HCT116 (cell line): Measurements from ENCODE around the gene RUNX1. TPM values are rescaled to one million over a fixed set of nuclear protein-coding genes. Genes with fewer than 3 reads are reported as not detected.

ENCODE experiments used
- ATAC-seq: fragments of 200-7000 bp; cut with Tn5 transposase; 2 replicates; pipeline ENCODE4 v1.9.1; 2020; ENCODE audit warnings: mild to moderate bottlenecking, moderate library complexity
- BruUV-seq: library from RNA; stranded (reverse); fragments of 400-500 nt; replicated peaks from 2 replicates; lab custom pipeline; 2021; lab: Mats Ljungman, UMichigan
- CTCF ChIA-PET: fragments of 300-600 bp; sonication (Branson Sonifier 250); formaldehyde crosslinking; loops from one replicate; lab custom pipeline; 2021; ENCODE audit warnings: antibody characterized with exemption; lab: Charles Lee
- POLR2A ChIA-PET: fragments of 300-600, 350-600 bp; sonication (Branson Sonifier 250); formaldehyde crosslinking; loops from one replicate; lab custom pipeline; 2021; ENCODE audit warnings: antibody characterized with exemption; lab: Charles Lee
- RAD21 ChIA-PET, 2 experiments: fragments of 300-600 bp; sonication (Branson Sonifier 250); formaldehyde crosslinking; loops; one replicate each; lab custom pipeline; 2023; ENCODE audit warnings: low total read pairs in 2 of 2; ENCODE audit not compliant: uncharacterized antibody in 2 of 2, unreplicated experiment in 2 of 2, low non-redundant PET in 1 of 2; lab: Charles Lee
- DNase-seq: peaks from one replicate; pipeline ENCODE4 v3.0.0-alpha.2; 2010; ENCODE audit warnings: low read depth, low spot score
- H2AFZ ChIP-seq: fragments of 200-600 bp; shearing (Covaris generic), sonication (generic); 2 replicates; pipeline ENCODE4 v1.6.1; 2017; ENCODE audit warnings: low read depth, mixed run types, mixed read lengths, antibody characterized with exemption, low read length; ENCODE audit not compliant: poor library complexity, severe bottlenecking
- H3K27ac ChIP-seq: 2 replicates; pipeline ENCODE4 v1.5.1; 2012; ENCODE audit warnings: low read depth, low read length
- H3K27me3 ChIP-seq: fragments of 200-600 bp; sonication (generic); 2 replicates; pipeline ENCODE4 v1.6.1; 2016; ENCODE audit warnings: mixed run types, low read length, mixed read lengths; ENCODE audit not compliant: insufficient read depth
- H3K36me3 ChIP-seq, 2 experiments: fragments of 200-500 bp in 1 of 2; fragments of 200-600 bp in 1 of 2; sonication (Bioruptor generic) in 1 of 2; sonication (generic) in 1 of 2; 2 replicates each; pipeline versions ENCODE4 v1.5.1 to v1.6.1; 2014 to 2016; ENCODE audit warnings: low read length in 2 of 2, inconsistent platforms in 1 of 2, mixed read lengths in 1 of 2, mixed run types in 1 of 2; ENCODE audit not compliant: insufficient read depth in 2 of 2, control insufficient read depth in 1 of 2
- H3K4me1 ChIP-seq, 2 experiments: fragments of 200-600 bp in 1 of 2; sonication (generic) in 1 of 2; 2 replicates each; pipeline versions ENCODE4 v1.5.1 to v1.6.1; 2012 to 2017; ENCODE audit warnings: low read length in 2 of 2, inconsistent platforms in 1 of 2, mild to moderate bottlenecking in 1 of 2, mixed read lengths in 1 of 2, mixed run types in 1 of 2, moderate library complexity in 1 of 2; ENCODE audit not compliant: insufficient read depth in 2 of 2, control insufficient read depth in 1 of 2
- H3K4me2 ChIP-seq: fragments of 200-600 bp; sonication (generic); 2 replicates; pipeline ENCODE4 v1.6.1; 2017; ENCODE audit warnings: mixed run types, low read length, mixed read lengths
- H3K4me3 ChIP-seq, 2 experiments: fragments of 200-600 bp in 1 of 2; sonication (generic) in 1 of 2; replicated peaks in 1 of 2; 2 replicates each; pipeline ENCODE4 v1.5.1; 2011 to 2016; ENCODE audit warnings: low read length in 2 of 2, control low read depth in 1 of 2, low read depth in 1 of 2, mild to moderate bottlenecking in 1 of 2, mixed read lengths in 1 of 2, mixed run types in 1 of 2
- H3K79me2 ChIP-seq: fragments of 200-600 bp; sonication (generic); 2 replicates; pipeline ENCODE4 v1.6.1; 2017; ENCODE audit warnings: mild to moderate bottlenecking, mixed run types, low read length, moderate library complexity, mixed read lengths; ENCODE audit not compliant: insufficient read depth
- H3K9ac ChIP-seq: fragments of 200-600 bp; sonication (generic); 2 replicates; pipeline ENCODE4 v1.6.1; 2016; ENCODE audit warnings: low read length, mixed read lengths
- H3K9me2 ChIP-seq: fragments of 200-600 bp; sonication (generic), shearing (Covaris generic); 2 replicates; pipeline ENCODE4 v1.6.1; 2017; ENCODE audit warnings: mixed run types, mild to moderate bottlenecking, moderate library complexity; ENCODE audit not compliant: insufficient read depth
- H3K9me3 ChIP-seq, 2 experiments: fragments of 200-500 bp in 1 of 2; fragments of 200-600 bp in 1 of 2; sonication (Bioruptor generic) in 1 of 2; sonication (generic) in 1 of 2; 2 replicates each; pipeline ENCODE4 v1.6.1; 2014 to 2017; ENCODE audit warnings: low read length in 2 of 2, mixed read lengths in 2 of 2, inconsistent platforms in 1 of 2, low read depth in 1 of 2, mild to moderate bottlenecking in 1 of 2, mixed run types in 1 of 2, moderate library complexity in 1 of 2; ENCODE audit not compliant: control insufficient read depth in 1 of 2, insufficient read depth in 1 of 2
- H4K20me1 ChIP-seq: fragments of 200-600 bp; sonication (generic), shearing (Covaris generic); 2 replicates; pipeline ENCODE4 v1.6.1; 2017; ENCODE audit warnings: mixed run types, mild to moderate bottlenecking, moderate library complexity; ENCODE audit not compliant: insufficient read depth
- CBX3 ChIP-seq: IDR thresholded peaks from 2 replicates; pipeline ENCODE4 v1.6.1; 2012; ENCODE audit warnings: low read depth
- CEBPB ChIP-seq: IDR thresholded peaks from 2 replicates; pipeline ENCODE4 v1.6.1; 2012; ENCODE audit warnings: low read depth
- EGR1 ChIP-seq: IDR thresholded peaks from 2 replicates; pipeline ENCODE4 v1.6.1; 2012; ENCODE audit warnings: low read depth
- EZH2 ChIP-seq: fragments of 200-600 bp; sonication (generic); IDR thresholded peaks from 2 replicates; pipeline ENCODE4 v1.6.1; 2017; ENCODE audit warnings: antibody characterized with exemption, mixed run types
- EZH2phosphoT487 ChIP-seq: fragments of 200-600 bp; IDR thresholded peaks from 2 replicates; pipeline ENCODE4 v1.6.1; 2018; ENCODE audit warnings: antibody characterized with exemption, borderline replicate concordance
- FOSL1 ChIP-seq: IDR thresholded peaks from 2 replicates; pipeline ENCODE4 v1.6.1; 2012; ENCODE audit warnings: low read depth
- JUND ChIP-seq: IDR thresholded peaks from 2 replicates; pipeline ENCODE4 v1.6.1; 2012
- POLR2A ChIP-seq: IDR thresholded peaks from 2 replicates; pipeline ENCODE4 v1.7.0; 2011; ENCODE audit warnings: borderline replicate concordance; ENCODE audit not compliant: insufficient read depth, insufficient read length; ENCODE audit errors: extremely low read depth
- POLR2AphosphoS5 ChIP-seq: IDR thresholded peaks from 2 replicates; pipeline ENCODE4 v1.6.1; 2011; ENCODE audit warnings: mild to moderate bottlenecking, low read depth, low read length, moderate library complexity
- RAD21 ChIP-seq: IDR thresholded peaks from 2 replicates; pipeline ENCODE4 v1.6.1; 2012; ENCODE audit warnings: low read depth, mild to moderate bottlenecking
- SIN3A ChIP-seq: IDR thresholded peaks from 2 replicates; pipeline ENCODE4 v1.6.1; 2012; ENCODE audit warnings: low read depth
- SRF ChIP-seq: IDR thresholded peaks from 2 replicates; pipeline ENCODE4 v1.6.1; 2012; ENCODE audit warnings: low read depth
- TCF7L2 ChIP-seq: IDR thresholded peaks from 2 replicates; pipeline ENCODE4 v1.7.0; 2011; ENCODE audit warnings: borderline replicate concordance, inconsistent platforms; ENCODE audit not compliant: insufficient read depth, insufficient read length; ENCODE audit errors: extremely low read depth
- ZFX ChIP-seq: fragments of 450-650 bp; IDR thresholded peaks from 2 replicates; pipeline ENCODE4 v1.6.1; 2017
- intact Hi-C: fragments of 100-400 bp; cut with micrococcal nuclease; formaldehyde crosslinking; loops from 2 replicates; pipeline ENCODE4 v1.10.0; 2022
- total RNA-seq: library from RNA; stranded (reverse); gene quantifications from one replicate; pipeline ENCODE4 v1.2.1, GENCODE V29; 2021; ENCODE audit not compliant: unreplicated experiment
- TF ChIP-seq, protein P1 (sequence below): IDR thresholded peaks from 2 replicates; pipeline ENCODE4 v1.6.1; 2011; ENCODE audit warnings: mild to moderate bottlenecking, low read length, moderate library complexity; ENCODE audit not compliant: insufficient replicate concordance; ENCODE audit errors: extremely low read depth
- TF ChIP-seq, protein P2 (sequence below): IDR thresholded peaks from 2 replicates; pipeline ENCODE4 v1.6.1; 2012
- TF ChIP-seq, protein P3 (sequence below), 3 experiments: fragments of 200-600 bp in 1 of 3; sonication (generic) in 1 of 3; IDR thresholded peaks in 2 of 3; conservative IDR thresholded peaks in 1 of 3; 2 replicates each; pipeline ENCODE4 v1.5.1; 2012 to 2017; ENCODE audit warnings: low read depth in 2 of 3, low read length in 2 of 3, antibody characterized with exemption in 1 of 3, borderline replicate concordance in 1 of 3, control low read depth in 1 of 3, mild to moderate bottlenecking in 1 of 3, mixed read lengths in 1 of 3, mixed run types in 1 of 3, moderate library complexity in 1 of 3; ENCODE audit not compliant: insufficient read depth in 1 of 3
- TF ChIP-seq, protein P4 (sequence below): IDR thresholded peaks from 2 replicates; pipeline ENCODE4 v1.6.1; 2012
- TF ChIP-seq, protein P5 (sequence below): IDR thresholded peaks from 2 replicates; pipeline ENCODE4 v1.6.1; 2012; ENCODE audit warnings: low read depth

The RUNX1 gene
- total RNA-seq, 1 experiment from 2014 or later, result 33.5 TPM

DNA sequence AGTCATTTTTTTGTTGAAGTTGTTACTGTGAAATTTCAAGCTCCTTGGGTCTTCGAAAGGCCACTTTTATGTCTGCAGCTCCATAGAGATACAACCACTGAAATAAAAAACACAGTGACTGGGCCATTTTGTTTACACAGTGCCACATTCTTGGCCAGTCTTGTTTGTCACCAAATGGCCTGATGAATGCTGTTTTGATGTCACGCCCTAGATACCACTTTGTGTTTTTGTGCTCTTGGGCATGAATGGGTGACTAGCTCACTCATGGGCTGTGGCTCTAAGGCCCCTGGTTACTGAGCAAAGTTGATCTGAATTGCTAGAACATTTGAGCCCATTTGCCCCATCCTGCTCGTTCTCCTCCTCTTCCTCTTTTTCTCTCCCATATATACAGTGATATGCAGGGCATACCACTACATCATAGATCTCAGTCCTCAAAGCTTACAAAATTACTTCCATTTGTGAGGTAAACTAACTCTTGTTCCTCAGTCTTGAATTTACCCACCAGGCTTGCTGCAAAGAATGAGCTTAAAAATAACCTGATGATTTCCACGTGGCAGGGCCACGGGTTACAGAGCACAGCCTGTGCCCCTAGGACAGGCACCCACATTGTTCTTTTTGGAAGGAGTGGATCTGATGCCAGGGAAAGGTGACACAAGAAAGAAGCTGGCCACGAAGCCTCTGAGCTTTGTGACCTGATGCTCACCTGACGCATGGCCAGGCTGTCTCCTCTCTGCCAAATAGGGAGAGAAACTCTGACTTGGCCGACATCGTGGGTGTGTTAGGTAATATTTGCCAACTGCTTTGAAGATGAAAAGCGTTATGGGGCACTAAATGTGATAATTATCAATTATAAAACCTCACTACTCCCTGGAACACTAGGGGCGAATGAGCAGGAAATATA is 92.4 kb downstream of the RUNX1 start:
- no peak for ATAC-seq
- no peaks in the 10 kb centered on the region for H3K9me2 ChIP-seq
- RAD21 ChIA-PET, result no interaction called here
- no peak overlapping the region for H3K9ac ChIP-seq
- no peaks in the 10 kb centered on the region for H4K20me1 ChIP-seq
- H3K9me3 ChIP-seq, result no peaks in the 10 kb centered on the region
- H3K79me2 ChIP-seq, result no peaks in the 10 kb centered on the region
- H3K4me2 ChIP-seq, result no peak overlapping the region
- H3K27ac ChIP-seq, result no peak overlapping the region
- no peaks in the 10 kb centered on the region for H3K27me3 ChIP-seq
- intact Hi-C loops, result no loop called here
- no peak for TF ChIP-seq SIN3A
- TF ChIP-seq, protein P1, sequence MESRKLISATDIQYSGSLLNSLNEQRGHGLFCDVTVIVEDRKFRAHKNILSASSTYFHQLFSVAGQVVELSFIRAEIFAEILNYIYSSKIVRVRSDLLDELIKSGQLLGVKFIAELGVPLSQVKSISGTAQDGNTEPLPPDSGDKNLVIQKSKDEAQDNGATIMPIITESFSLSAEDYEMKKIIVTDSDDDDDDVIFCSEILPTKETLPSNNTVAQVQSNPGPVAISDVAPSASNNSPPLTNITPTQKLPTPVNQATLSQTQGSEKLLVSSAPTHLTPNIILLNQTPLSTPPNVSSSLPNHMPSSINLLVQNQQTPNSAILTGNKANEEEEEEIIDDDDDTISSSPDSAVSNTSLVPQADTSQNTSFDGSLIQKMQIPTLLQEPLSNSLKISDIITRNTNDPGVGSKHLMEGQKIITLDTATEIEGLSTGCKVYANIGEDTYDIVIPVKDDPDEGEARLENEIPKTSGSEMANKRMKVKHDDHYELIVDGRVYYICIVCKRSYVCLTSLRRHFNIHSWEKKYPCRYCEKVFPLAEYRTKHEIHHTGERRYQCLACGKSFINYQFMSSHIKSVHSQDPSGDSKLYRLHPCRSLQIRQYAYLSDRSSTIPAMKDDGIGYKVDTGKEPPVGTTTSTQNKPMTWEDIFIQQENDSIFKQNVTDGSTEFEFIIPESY, result no peak
- TF ChIP-seq, protein P2, sequence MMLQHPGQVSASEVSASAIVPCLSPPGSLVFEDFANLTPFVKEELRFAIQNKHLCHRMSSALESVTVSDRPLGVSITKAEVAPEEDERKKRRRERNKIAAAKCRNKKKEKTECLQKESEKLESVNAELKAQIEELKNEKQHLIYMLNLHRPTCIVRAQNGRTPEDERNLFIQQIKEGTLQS, result no peak
- no peak for TF ChIP-seq CEBPB
- TF ChIP-seq EZH2, result no peak
- TF ChIP-seq EZH2phosphoT487, result no peak
- TF ChIP-seq FOSL1, result no peak
- TF ChIP-seq POLR2AphosphoS5, result no peak
- TF ChIP-seq, protein P3, sequence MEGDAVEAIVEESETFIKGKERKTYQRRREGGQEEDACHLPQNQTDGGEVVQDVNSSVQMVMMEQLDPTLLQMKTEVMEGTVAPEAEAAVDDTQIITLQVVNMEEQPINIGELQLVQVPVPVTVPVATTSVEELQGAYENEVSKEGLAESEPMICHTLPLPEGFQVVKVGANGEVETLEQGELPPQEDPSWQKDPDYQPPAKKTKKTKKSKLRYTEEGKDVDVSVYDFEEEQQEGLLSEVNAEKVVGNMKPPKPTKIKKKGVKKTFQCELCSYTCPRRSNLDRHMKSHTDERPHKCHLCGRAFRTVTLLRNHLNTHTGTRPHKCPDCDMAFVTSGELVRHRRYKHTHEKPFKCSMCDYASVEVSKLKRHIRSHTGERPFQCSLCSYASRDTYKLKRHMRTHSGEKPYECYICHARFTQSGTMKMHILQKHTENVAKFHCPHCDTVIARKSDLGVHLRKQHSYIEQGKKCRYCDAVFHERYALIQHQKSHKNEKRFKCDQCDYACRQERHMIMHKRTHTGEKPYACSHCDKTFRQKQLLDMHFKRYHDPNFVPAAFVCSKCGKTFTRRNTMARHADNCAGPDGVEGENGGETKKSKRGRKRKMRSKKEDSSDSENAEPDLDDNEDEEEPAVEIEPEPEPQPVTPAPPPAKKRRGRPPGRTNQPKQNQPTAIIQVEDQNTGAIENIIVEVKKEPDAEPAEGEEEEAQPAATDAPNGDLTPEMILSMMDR (IDR thresholded peaks at IDR 0.05 in 2 of 3, conservative IDR thresholded peaks at IDR 0.05 in 1 of 3; ENCODE audit: borderline replicate concordance in 1 of 3, insufficient read depth in 1 of 3, low read depth in 2 of 3, low read length in 2 of 3), result no peak
- TF ChIP-seq EGR1, result no peak
- no peak for TF ChIP-seq CBX3
- TF ChIP-seq POLR2A, result no peak
- TF ChIP-seq RAD21, result no peak
- TF ChIP-seq, protein P4, sequence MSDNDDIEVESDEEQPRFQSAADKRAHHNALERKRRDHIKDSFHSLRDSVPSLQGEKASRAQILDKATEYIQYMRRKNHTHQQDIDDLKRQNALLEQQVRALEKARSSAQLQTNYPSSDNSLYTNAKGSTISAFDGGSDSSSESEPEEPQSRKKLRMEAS, result no peak
- TF ChIP-seq, protein P5, sequence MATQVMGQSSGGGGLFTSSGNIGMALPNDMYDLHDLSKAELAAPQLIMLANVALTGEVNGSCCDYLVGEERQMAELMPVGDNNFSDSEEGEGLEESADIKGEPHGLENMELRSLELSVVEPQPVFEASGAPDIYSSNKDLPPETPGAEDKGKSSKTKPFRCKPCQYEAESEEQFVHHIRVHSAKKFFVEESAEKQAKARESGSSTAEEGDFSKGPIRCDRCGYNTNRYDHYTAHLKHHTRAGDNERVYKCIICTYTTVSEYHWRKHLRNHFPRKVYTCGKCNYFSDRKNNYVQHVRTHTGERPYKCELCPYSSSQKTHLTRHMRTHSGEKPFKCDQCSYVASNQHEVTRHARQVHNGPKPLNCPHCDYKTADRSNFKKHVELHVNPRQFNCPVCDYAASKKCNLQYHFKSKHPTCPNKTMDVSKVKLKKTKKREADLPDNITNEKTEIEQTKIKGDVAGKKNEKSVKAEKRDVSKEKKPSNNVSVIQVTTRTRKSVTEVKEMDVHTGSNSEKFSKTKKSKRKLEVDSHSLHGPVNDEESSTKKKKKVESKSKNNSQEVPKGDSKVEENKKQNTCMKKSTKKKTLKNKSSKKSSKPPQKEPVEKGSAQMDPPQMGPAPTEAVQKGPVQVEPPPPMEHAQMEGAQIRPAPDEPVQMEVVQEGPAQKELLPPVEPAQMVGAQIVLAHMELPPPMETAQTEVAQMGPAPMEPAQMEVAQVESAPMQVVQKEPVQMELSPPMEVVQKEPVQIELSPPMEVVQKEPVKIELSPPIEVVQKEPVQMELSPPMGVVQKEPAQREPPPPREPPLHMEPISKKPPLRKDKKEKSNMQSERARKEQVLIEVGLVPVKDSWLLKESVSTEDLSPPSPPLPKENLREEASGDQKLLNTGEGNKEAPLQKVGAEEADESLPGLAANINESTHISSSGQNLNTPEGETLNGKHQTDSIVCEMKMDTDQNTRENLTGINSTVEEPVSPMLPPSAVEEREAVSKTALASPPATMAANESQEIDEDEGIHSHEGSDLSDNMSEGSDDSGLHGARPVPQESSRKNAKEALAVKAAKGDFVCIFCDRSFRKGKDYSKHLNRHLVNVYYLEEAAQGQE, result no peak
- TF ChIP-seq ZFX, result no peak
- TF ChIP-seq SRF, result no peak
- no peak for TF ChIP-seq TCF7L2
- no peak for TF ChIP-seq JUND
- no TSS peak for BruUV-seq
- no peak overlapping the region for H2AFZ ChIP-seq
- CTCF ChIA-PET, result no interaction called here
- no peaks in the 10 kb centered on the region for H3K36me3 ChIP-seq
- POLR2A ChIA-PET, result no interaction called here
- DNase-seq, result no peak
- no peak overlapping the region for H3K4me3 ChIP-seq
- H3K4me1 ChIP-seq, result no peaks in the 10 kb centered on the region
